Body of pancreas (tissue), 4 donors: Measurements from ENCODE around the gene UBXN10. TPM values are rescaled to one million over a fixed set of nuclear protein-coding genes. Genes with fewer than 3 reads are reported as not detected.
A peak's percentile ranks its signal among the peaks of the same experiment; 100 is the strongest.

Experiments used
- ATAC-seq: fragments of 150-250 bp; one replicate; pipeline ENCODE4 v1.9.1; 2016
- DNase-seq, 4 donors: peaks; one replicate each; pipeline ENCODE4 v3.0.0-alpha.2; 2019
- H3K27ac ChIP-seq, 4 donors: fragments of 200-600 bp; sonication (generic); 1 replicate in 3 of 4; 2 replicates in 1 of 4; pipeline versions ENCODE4 v1.5.1 to v1.6.1; 2016 to 2019; ENCODE audit warnings: mild to moderate bottlenecking in 1 of 4, mixed read lengths in 1 of 4, moderate library complexity in 1 of 4
- H3K27me3 ChIP-seq, 2 donors: fragments of 200-600 bp; sonication (generic); one replicate each; pipeline ENCODE4 v1.6.0; 2016; ENCODE audit warnings: mild to moderate bottlenecking in 1 of 2
- H3K36me3 ChIP-seq, 2 donors: fragments of 200-600 bp; sonication (generic); replicated peaks in 1 of 2; 2 replicates each; pipeline ENCODE4 v1.5.1; 2016; ENCODE audit warnings: low read depth in 2 of 2; ENCODE audit not compliant: insufficient read depth in 1 of 2
- H3K4me1 ChIP-seq: fragments of 200-600 bp; sonication (generic); one replicate; pipeline ENCODE4 v1.6.0; 2016
- H3K4me3 ChIP-seq, 2 donors: fragments of 200-600 bp; sonication (generic); 1 replicate in 1 of 2; 2 replicates in 1 of 2; pipeline ENCODE4 v1.5.1; 2016 to 2019
- H3K9me3 ChIP-seq, 3 donors: fragments of 200-600 bp; sonication (generic); 1 replicate in 2 of 3; 2 replicates in 1 of 3; pipeline ENCODE4 v1.5.1; 2016
- CTCF ChIP-seq, 7 experiments: fragments of 450-650 bp in 4 of 7; fragments of 200-600 bp in 3 of 7; sonication (generic) in 3 of 7; IDR thresholded peaks; one replicate each; pipeline ENCODE4 v1.5.1; 2016 to 2019; ENCODE audit warnings: antibody characterized with exemption in 7 of 7
- POLR2A ChIP-seq, 3 donors: fragments of 450-650 bp; IDR thresholded peaks; one replicate each; pipeline ENCODE4 v1.6.1; 2016; ENCODE audit warnings: antibody characterized with exemption in 3 of 3, mild to moderate bottlenecking in 2 of 3
- WGBS, 2 donors: methylation state at CpG; one replicate each; pipeline ENCODE4 v1.1.5; 2017; 5-methylcytosine and 5-hydroxymethylcytosine counted together
- intact Hi-C: fragments of 100-400 bp; cut with DNase I; formaldehyde crosslinking; loops from one replicate; pipeline ENCODE4 v1.15.1; 2023
- total RNA-seq, 2 donors: library from RNA; depleted of rRNA; stranded (reverse); fragments of >200 nt; gene quantifications; one replicate each; pipeline ENCODE4 v1.1.0, GENCODE V29; 2016

Gene UBXN10
- total RNA-seq, 2 donors from 2014 or later: under 0.01 to 1.0 TPM

- intact Hi-C loops: no loop called here
- Histone ChIP-seq H3K27ac (no peak overlapping the region), H3K4me1 (peaks cover 19% of the 10 kb centered on the region), H3K36me3 (no peaks in the 10 kb centered on the region), H3K27me3 (no peaks in the 10 kb centered on the region), H3K9me3 (no peaks in the 10 kb centered on the region), H3K4me3 (no peak overlapping the region)
- WGBS, 2 donors: 71 to 85% methylated on average over 5 of the region's 6 CpGs
- ATAC-seq (no peak), DNase-seq (peak in 1 of 4 donors; percentile 4)
- no peak for TF ChIP-seq CTCF (IDR thresholded peaks at IDR 0.05)
- TF ChIP-seq POLR2A (IDR thresholded peaks at IDR 0.05): no peak
Observed at GRCh38 chr1:20150969-20151368, 34.9 kb upstream of the UBXN10 start.

GRCh38 chr1:20151906-20152598 is 33.8 kb upstream of the UBXN10 start:
- H3K36me3 ChIP-seq: no peaks in the 10 kb centered on the region
- no peaks in the 10 kb centered on the region for H3K9me3 ChIP-seq
- peaks cover 19% of the 10 kb centered on the region for H3K4me1 ChIP-seq
- H3K4me3 ChIP-seq: no peak overlapping the region
- H3K27ac ChIP-seq: no peak overlapping the region
- WGBS, 2 donors: 2 to 16% methylated on average over 3 to 29 of the region's 29 CpGs
- no peaks in the 10 kb centered on the region for H3K27me3 ChIP-seq
- DNase-seq: peak; percentile 80 to 83 (median 83)
- peak; percentile 85 for ATAC-seq
- intact Hi-C loops: no loop called here
- no peak for TF ChIP-seq POLR2A (IDR thresholded peaks at IDR 0.05)
- TF ChIP-seq CTCF (IDR thresholded peaks at IDR 0.05): peak; percentile 77 to 93 (median 90)

GRCh38 chr1:20152599-20152930 is 33.3 kb upstream of the UBXN10 start:
- DNase-seq (no peak), ATAC-seq (peak; percentile 8)
- H3K27ac ChIP-seq: no peak overlapping the region
- WGBS, 2 donors: 39 to 55% methylated on average over 6 to 7 of the region's 7 CpGs
- no peaks in the 10 kb centered on the region for H3K9me3 ChIP-seq
- H3K4me1 ChIP-seq: peaks cover 19% of the 10 kb centered on the region
- intact Hi-C loops: no loop called here
- no peaks in the 10 kb centered on the region for H3K27me3 ChIP-seq
- H3K36me3 ChIP-seq: no peaks in the 10 kb centered on the region
- TF ChIP-seq POLR2A (IDR thresholded peaks at IDR 0.05) (no peak), CTCF (IDR thresholded peaks at IDR 0.05) (no peak)
- no peak overlapping the region for H3K4me3 ChIP-seq

- Histone ChIP-seq H3K9me3 (no peaks in the 10 kb centered on the region), H3K4me1 (peaks cover 19% of the 10 kb centered on the region), H3K27ac (no peak overlapping the region), H3K36me3 (no peaks in the 10 kb centered on the region), H3K27me3 (no peaks in the 10 kb centered on the region), H3K4me3 (no peak overlapping the region)
- ATAC-seq (no peak), DNase-seq (peak in 2 of 4 donors; percentile 11 to 47)
- intact Hi-C loops: no loop called here
- WGBS, 2 donors: 71 to 80% methylated on average over 2 to 6 of the region's 6 CpGs
- TF ChIP-seq CTCF (IDR thresholded peaks at IDR 0.05) (no peak), POLR2A (IDR thresholded peaks at IDR 0.05) (no peak)
Observed at GRCh38 chr1:20153000-20153418, 32.9 kb upstream of the UBXN10 start.

- intact Hi-C loops: no loop called here
- 45 to 51% methylated on average over 13 to 18 of the region's 18 CpGs for WGBS, 2 donors
- peaks cover 19% of the 10 kb centered on the region for H3K4me1 ChIP-seq
- peaks cover 0 to under 1% (median 0%) of the 10 kb centered on the region in 3 donors for H3K9me3 ChIP-seq
- no peak overlapping the region for H3K4me3 ChIP-seq
- H3K27ac ChIP-seq: peak overlapping the region in 2 of 4 donors; percentile 43 to 56
- DNase-seq (peak in 2 of 4 donors; percentile 12 to 19), ATAC-seq (peak; percentile 16)
- no peaks in the 10 kb centered on the region for H3K36me3 ChIP-seq
- no peak for TF ChIP-seq CTCF (IDR thresholded peaks at IDR 0.05)
- TF ChIP-seq POLR2A (IDR thresholded peaks at IDR 0.05): no peak
- H3K27me3 ChIP-seq: no peaks in the 10 kb centered on the region
Observed at GRCh38 chr1:20154301-20154831, 31.5 kb upstream of the UBXN10 start.
